G401 (cell line): ENCODE measurements around the gene PPP1R26. TPM values are rescaled to one million over a fixed set of nuclear protein-coding genes. Genes with fewer than 3 reads are reported as not detected.
"Not testable (repeated sequence)": the region's sequence is repeated elsewhere in the genome, so short reads cannot be mapped to it uniquely, and the experiment has no call there.

Experiments used
- DNase-seq: peaks from one replicate; pipeline ENCODE4 v3.0.0-alpha.2; 2015; ENCODE audit warnings: low spot score
- in situ Hi-C: cut with HindIII; loops from 2 replicates; pipeline ENCODE4 v1.10.0; 2016; ENCODE audit warnings: low sequenced_read_pairs, mixed read lengths
- total RNA-seq: library from RNA; depleted of rRNA; stranded (reverse); fragments of >200 nt; shearing (Covaris generic); gene quantifications from 2 replicates; pipeline ENCODE4 v1.2.3, GENCODE V29; 2014; rRNA removed

PPP1R26 gene
- total RNA-seq, 1 experiment from 2014 or later = 17.9 TPM

DNA sequence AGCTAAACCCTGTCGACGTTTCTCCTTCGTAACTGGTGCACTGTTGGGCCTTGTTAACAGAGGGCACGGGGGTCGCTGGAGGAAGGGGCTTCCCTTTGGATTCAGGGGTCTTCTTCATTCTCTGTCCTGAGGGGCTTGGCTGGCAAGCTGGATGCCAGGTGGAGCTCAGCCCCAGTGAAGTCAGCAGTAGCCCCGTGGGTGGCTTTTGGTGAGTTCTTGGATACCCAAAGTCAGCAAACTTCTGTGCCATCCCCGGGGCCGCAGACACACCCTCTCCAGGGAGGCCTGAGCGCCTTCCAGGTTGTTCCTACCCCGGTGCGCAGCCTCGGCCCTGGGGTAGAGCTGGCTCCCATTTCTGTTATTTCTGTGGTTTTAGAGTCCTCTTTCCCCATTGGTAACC lies 54.1 kb downstream of the PPP1R26 start:
- in situ Hi-C loops = no loop called here
- no peak for DNase-seq

DNA sequence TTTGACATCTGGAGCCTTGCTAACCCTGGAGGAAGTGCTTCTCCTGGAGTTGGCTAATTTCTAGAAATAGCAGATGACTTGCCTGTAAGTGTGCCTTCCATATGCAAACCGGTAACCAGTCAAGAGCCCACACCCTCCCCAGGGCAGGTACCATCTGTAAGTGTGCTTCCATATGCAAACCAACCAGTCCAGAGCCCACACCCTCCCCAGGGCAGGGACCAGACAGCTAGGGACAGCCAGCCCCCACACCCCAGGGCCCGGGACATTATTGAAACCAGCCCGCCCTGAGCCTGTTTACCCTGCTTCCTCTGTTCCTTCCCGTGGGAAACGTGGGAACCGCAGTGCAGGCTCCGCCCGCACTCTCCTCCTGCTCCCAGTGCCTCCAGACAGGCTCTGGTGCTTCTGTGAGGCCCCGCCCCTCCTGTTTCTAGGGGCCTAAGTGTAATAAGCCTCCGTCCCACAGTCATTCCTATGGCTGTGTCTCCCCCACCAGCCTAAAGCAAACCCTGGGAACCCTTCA lies 54.7 kb downstream of the PPP1R26 start:
- in situ Hi-C loops, DNase-seq: not testable (repeated sequence)

DNA sequence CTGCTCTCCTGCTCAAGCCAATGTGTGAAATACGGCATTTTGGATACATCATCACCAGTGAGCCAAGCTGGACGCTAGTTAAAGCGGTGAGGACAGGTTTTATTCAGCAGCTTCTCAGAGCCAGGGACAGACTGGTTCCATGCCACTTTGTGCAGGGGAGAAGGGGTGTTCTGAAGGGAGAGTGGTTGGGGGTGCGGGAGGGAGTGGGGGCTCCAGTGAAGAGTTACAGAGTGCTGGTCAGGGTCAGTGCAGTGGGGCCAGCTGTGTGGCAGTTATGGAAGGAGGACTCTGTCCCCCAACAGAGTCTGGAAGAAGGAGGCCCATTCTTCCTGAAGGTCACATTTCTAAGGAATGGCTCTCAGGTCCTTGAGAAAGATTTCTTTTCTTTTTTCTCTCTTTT lies 55.2 kb downstream of the PPP1R26 start:
- in situ Hi-C loops, DNase-seq: not testable (repeated sequence)

DNA sequence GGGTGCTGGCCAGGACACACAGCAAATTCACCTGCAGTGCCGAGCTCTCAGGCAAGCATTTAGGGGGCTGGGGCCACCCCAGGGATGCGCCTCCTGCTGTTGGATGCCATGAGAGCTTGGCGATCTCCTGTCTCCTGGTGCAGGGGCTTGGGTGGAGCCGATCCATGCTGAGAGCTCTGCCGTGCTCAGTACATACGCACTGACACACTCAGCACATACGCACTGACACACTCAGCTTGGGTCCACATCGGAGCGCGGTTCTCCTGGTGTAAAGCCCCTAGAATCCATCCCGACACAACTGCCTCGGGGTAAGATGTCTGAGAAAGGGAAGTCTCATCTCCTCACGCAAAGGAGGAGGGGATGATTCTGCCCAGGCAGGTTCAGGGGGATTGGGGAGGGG lies 56.0 kb downstream of the PPP1R26 start:
- in situ Hi-C loops, DNase-seq: not testable (repeated sequence)

DNA sequence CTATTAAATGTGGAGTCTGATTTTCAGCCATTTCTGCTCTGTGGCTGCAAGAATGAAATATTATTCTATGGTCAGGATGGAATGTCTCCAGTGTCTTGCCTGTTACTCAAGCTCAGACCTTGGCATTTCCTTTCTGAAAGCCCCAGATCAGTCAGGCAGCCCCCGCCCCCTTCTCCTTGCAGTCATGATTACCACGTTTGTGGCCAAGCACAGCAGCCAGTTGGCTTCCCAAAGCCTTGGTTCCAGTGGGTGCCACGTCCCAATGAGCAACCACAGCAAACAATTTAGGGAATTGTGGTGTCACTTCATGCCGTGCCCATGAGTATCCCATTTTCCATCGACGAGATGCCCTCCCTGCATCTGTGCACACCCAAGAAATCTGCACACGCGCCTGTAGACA lies 56.6 kb downstream of the PPP1R26 start:
- DNase-seq = no peak
- in situ Hi-C loops = no loop called here

Other genes starting within 250 kb of the PPP1R26 start
- gene MRPS2, start 20.9 kb downstream of the PPP1R26 start, total RNA-seq = 32.7 and 53.5 TPM in 2 replicates
- gene LCN1, start 41.7 kb downstream of the PPP1R26 start, total RNA-seq = not detected in 2 replicates
- gene OBP2A, start 66.3 kb downstream of the PPP1R26 start, total RNA-seq = not detected in 2 replicates
- not detected in 2 replicates for gene PAEP, start 82.0 kb downstream of the PPP1R26 start, total RNA-seq
- not detected in 2 replicates for gene GLT6D1, start 159.8 kb downstream of the PPP1R26 start, total RNA-seq
- not detected in 2 replicates for gene LCN9, start 183.5 kb downstream of the PPP1R26 start, total RNA-seq
- gene SOHLH1, start 219.7 kb downstream of the PPP1R26 start, total RNA-seq = not detected in 2 replicates
- not detected in 2 replicates for gene KCNT1, start 222.4 kb downstream of the PPP1R26 start, total RNA-seq